ENCODE measurements around the gene LAD1.

LAD1 gene

GRCh38 chr1:201361652-201362504 is 37.2 kb downstream of the LAD1 start:
- peak; percentile 62 for DNase-seq

DNA sequence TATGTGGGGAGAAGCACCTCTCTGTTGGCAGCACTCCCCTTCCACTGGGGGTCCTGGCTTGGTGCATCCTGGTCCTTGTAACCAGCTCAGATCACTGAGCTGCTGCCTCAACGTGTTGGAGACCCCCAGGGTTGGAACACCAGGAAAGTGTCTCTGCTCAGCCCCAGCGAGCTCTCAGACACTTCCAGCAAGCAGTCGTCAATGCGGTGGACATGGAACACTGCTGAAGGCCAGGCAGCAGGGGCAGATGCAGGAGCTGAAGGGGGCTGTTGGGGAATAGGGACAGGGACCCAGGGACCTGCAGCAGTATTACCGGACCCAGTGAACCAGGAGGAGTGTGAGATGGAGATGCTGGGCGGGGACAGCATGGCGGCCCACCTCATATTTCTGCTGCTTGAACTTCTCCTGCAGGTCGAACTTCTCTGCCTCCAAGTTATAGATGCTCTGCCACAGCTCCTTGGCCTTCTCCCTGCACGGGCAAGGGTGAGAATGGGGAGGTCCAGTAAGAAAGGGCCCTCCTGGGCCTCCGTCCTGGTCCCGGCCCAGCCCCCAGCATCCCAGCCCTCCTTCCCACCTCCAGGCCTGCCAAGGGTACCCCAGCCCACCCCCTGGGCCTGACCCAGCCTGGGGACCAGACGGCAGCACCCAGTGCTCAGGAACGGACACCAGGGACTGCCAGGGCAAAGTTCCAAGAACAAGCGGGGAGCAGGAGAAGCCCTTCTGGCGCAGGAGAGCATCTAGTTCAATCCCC is 38.0 kb downstream of the LAD1 start:
- no peak for DNase-seq

DNA sequence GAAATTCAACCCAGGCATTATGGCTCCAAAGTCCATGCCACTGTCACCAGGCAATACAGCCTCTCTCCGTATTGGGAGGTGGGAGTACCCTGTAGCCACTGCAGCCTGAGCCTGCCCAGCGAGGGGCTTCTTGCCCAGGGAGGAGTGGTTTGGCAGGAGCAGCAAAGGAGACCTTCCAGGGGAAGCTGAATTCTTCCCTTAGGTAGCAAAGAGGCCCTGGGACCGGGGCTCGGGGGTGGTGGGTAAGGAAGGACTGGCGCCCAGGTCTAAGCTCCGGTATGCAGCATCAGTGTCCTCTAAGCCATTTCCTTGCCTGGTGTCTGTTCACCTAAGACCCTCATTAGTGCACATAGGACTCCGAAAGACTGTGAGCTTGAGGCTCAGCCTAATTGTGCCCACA is 38.6 kb downstream of the LAD1 start:
- DNase-seq, result no peak

DNA sequence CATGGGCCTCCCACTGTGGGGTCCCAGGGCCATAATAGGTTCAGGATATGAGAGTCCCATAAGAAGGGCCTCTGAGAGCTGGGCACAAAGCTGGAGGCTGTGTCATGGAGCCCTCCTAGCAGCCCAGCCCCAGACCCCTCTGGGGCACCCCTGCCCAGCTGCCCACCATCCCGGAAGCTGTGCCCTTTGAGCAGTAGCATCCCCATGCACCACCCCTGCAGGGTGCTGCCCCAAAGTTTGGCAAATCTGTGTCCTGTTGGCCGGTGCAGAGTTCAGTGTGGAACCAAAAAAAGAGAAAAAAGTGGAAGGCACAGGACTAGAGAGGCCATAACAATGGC is 39.3 kb downstream of the LAD1 start:
- no peak for DNase-seq

DNA sequence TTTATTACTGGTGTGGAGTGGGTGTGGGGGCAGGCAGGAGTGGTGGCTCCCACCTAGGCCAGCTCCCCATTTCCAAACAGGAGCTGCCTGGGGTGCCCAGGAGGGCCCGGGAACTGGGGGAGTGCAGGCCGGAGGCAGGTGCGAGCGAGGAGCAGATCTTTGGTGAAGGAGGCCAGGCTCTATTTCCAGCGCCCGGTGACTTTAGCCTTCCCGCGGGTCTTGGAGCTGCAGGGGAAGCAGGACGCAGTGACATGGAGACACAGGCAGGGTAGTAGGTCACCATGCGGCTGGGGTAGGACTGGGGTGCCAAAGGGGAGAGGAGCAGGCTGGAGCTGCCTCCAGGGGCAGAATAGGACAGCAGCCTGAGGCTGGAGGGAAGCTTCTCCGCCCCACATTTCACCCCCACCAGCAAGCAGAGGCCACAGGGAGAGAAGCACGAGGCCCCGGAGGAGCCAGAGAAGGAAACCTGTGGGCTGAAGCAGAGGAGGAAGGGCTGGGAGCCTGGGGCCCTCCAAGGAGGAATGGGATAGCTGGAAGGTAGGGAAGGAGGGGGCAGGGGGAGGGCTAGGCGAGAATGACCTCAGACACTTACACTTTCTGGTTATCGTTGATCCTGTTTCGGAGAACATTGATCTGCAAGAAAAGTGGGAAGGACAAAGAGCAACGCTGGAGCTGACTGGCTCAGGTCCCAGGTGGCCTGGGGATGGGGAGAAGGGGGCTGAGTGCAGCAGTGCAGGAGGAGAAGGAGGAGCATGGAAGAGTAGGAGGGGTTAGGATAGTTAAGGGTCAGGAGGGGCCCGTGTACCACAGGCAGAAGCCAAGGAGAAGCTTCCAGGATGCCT is 39.9 kb downstream of the LAD1 start:
- DNase-seq, result no peak

DNA sequence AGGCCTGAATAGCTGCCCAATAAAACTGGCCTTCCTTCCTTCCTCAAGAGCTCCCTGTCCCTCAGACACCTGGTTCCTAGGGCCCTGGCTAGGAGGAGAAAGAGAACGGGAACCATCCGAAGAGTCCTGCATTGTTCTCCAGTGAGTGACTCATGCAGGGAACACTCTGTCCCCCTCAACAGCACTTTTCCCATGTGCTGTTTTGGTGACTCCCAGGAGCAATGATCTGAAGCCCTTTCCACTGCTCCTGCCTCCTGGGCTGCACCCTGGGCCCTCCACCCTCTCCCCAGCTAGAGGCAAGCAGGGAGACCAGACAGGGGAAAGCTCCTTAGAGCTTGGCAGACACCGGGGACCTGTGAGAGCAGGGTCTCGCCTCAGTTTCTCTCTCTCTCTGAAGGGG is 40.5 kb downstream of the LAD1 start:
- no peak for DNase-seq

DNA sequence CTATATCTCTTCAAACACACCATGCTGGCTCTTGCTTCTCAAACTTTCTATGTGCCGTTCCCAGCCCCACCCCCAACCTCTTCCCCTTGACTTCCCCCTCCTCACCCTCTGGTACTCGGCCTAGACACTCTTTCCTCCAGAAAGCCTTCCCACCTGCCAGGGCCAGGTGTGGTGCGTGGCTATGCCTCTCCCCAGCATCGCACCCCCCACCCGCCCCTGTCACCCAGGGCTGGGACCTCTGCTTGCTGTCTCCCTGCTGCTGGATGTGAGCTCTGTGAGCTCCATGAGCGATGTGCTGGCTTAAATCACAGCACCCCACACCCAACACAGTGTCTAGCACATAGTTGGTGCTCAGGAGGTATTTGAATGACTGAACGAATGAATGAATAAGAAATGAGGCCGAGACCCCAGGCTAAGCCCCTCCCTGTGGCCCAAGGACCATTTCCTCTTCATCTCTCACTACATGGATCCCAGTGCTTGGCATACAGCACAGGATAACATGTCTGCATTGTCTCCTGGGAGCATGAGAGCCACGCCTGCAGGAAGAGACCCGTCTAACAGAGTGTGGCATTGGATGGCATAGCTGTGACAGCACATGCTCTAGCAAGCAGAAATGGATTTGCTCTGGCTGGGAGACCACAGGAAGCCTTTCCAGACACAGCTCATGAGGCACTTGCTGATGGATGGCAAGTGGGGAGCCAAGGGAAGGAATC is 41.3 kb downstream of the LAD1 start:
- no peak for DNase-seq

GRCh38 chr1:201357211-201357610 is 41.9 kb downstream of the LAD1 start:
- DNase-seq, result no peak

DNA sequence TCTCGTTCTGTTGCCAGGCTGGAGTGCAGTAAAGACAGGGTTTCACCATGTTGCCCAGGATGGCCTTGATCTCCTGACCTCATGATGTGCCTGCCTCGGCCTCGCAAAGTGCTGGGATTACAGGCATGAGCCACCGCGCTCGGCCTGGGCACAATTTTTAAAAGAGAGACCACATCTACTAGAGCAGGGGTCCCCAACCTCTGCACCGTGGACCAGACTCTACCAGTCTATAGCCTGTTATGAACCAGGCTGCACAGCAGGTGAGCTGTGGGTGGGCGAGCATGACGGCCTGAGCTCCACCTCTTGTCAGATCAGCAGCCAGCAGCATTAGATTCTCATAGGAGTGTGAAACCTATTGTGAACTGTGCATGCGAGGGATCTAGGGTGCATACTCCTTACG is 42.4 kb downstream of the LAD1 start:
- no peak for DNase-seq

GRCh38 chr1:201356236-201356635 is 42.9 kb downstream of the LAD1 start:
- DNase-seq, result no peak

DNA sequence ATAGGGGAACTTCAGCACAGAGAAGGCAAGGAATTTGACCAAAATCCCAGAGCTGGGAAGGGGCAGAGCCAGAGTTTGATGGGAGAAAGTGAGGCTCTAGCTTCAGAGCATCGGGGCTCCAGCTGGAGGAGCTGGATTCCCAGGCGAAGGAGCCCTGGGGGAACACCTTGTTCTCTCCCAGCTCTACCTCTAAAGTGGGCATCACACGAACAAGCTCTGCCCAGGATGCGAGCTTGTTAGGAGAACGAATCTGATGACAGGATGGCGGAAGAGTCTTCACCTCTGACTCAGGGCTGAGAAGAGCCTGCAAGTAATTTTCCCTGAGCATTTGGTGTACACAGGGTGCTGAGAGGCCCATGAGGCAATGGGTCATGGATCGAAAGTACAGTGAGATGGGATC is 43.7 kb downstream of the LAD1 start:
- DNase-seq, result no peak

DNA sequence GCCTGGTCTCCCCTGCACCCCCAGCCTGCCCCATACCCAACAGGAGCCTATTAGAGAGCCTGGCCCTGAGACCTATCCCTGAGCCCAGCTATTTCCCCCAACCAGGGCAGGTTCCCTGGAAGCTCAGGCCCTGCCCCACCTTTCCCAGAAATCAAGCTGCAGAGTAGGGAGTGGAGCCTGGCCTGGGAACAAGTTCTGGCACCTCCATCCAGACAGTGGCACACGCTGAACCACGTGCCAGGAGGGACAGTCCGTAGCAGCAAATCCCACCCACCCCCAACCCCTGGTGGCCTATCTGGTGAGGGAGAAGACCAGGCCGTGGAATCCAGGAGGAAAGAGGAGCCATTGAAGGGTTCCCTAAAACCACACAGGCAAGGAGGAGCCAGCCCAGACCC is 44.2 kb downstream of the LAD1 start:
- no peak for DNase-seq

- no peak for DNase-seq
Observed at GRCh38 chr1:201354151-201354900, 44.8 kb downstream of the LAD1 start.

- DNase-seq, result no peak
Observed at GRCh38 chr1:201353186-201353940, 45.8 kb downstream of the LAD1 start.

GRCh38 chr1:201351617-201352016 is 47.5 kb downstream of the LAD1 start:
- DNase-seq, result no peak

- DNase-seq, result no peak
Observed at GRCh38 chr1:201350884-201351283, 48.2 kb downstream of the LAD1 start.

- DNase-seq, result no peak
Observed at GRCh38 chr1:201350361-201350725, 48.8 kb downstream of the LAD1 start.

- no peak for DNase-seq
Observed at GRCh38 chr1:201349092-201349491, 50.0 kb downstream of the LAD1 start.

GRCh38 chr1:201348211-201348566 is 50.9 kb downstream of the LAD1 start:
- DNase-seq, result no peak

GRCh38 chr1:201347498-201348210 is 51.5 kb downstream of the LAD1 start:
- DNase-seq, result no peak

GRCh38 chr1:201346987-201347386 is 52.1 kb downstream of the LAD1 start:
- DNase-seq, result no peak
